H1 (cell line): ENCODE measurements around the gene RAB40C. TPM values are rescaled to one million over a fixed set of nuclear protein-coding genes. Genes with fewer than 3 reads are reported as not detected.

Source experiments
- CTCF ChIA-PET: fragments of 300-600 bp; sonication (Branson Sonifier 250); formaldehyde crosslinking; loops from one replicate; lab custom pipeline; 2021; ENCODE audit not compliant: partially characterized antibody; lab: Charles Lee
- POLR2A ChIA-PET: fragments of 300-600 bp; sonication (Branson Sonifier 250); formaldehyde crosslinking; loops from one replicate; lab custom pipeline; 2021; ENCODE audit warnings: inconsistent platforms; ENCODE audit not compliant: partially characterized antibody; lab: Charles Lee
- DNase-seq, 2 experiments: peaks; one replicate each; pipeline versions ENCODE4 v3.0.0 to v3.0.0-alpha.2; 2010 to 2022; ENCODE audit warnings: low spot score in 2 of 2, low read depth in 1 of 2, mixed read lengths in 1 of 2
- FAIRE-seq: peaks from 2 replicates; lab custom pipeline; 2011; peaks lifted over from hg19 to GRCh38; lab: Jason Lieb, UNC
- H2AFZ ChIP-seq: 2 replicates; pipeline ENCODE4 v1.8.1; 2012; ENCODE audit warnings: low read length, inconsistent platforms
- H2AK5ac ChIP-seq: 2 replicates; pipeline ENCODE4 v1.6.1; 2013; ENCODE audit warnings: low read depth, low read length
- H2BK120ac ChIP-seq: replicated peaks from 2 replicates; pipeline ENCODE3; 2013; ENCODE audit warnings: low read depth, low read length, inconsistent platforms
- H2BK12ac ChIP-seq: 2 replicates; pipeline ENCODE4 v1.6.1; 2013; ENCODE audit warnings: low read depth, low read length
- H2BK15ac ChIP-seq: 2 replicates; pipeline ENCODE4 v1.6.1; 2013; ENCODE audit warnings: low read length
- H2BK20ac ChIP-seq: 2 replicates; pipeline ENCODE4 v1.6.1; 2013; ENCODE audit warnings: low read length
- H2BK5ac ChIP-seq: 2 replicates; pipeline ENCODE4 v1.6.1; 2013; ENCODE audit warnings: low read depth, low read length
- H3K14ac ChIP-seq: 2 replicates; pipeline ENCODE4 v1.6.1; 2013; ENCODE audit warnings: inconsistent platforms; ENCODE audit not compliant: insufficient read length
- H3K18ac ChIP-seq: 2 replicates; pipeline ENCODE4 v1.6.1; 2013; ENCODE audit warnings: low read length; ENCODE audit errors: extremely low read depth
- H3K23ac ChIP-seq: 2 replicates; pipeline ENCODE4 v1.6.1; 2013; ENCODE audit warnings: inconsistent platforms; ENCODE audit not compliant: insufficient read length
- H3K23me2 ChIP-seq: 2 replicates; pipeline ENCODE4 v1.6.1; 2013; ENCODE audit warnings: low read depth, low read length
- H3K27ac ChIP-seq: 2 replicates; pipeline ENCODE4 v1.6.1; 2011; ENCODE audit warnings: low read depth, low read length, inconsistent platforms
- H3K27me3 ChIP-seq, 4 experiments: replicated peaks in 1 of 4; 1 replicate in 1 of 4; 2 replicates in 3 of 4; pipeline versions ENCODE4 v1.6.1 to v1.8.1; 2011 to 2013; ENCODE audit warnings: low read length in 3 of 4, mild to moderate bottlenecking in 3 of 4, inconsistent platforms in 2 of 4, mixed read lengths in 2 of 4, moderate library complexity in 1 of 4; ENCODE audit not compliant: control insufficient read depth in 3 of 4, insufficient read depth in 3 of 4; ENCODE audit errors: extremely low read depth in 1 of 4
- H3K36me3 ChIP-seq, 4 experiments: 2 replicates each; pipeline versions ENCODE4 v1.6.1 to v1.8.1; 2011 to 2013; ENCODE audit warnings: mild to moderate bottlenecking in 4 of 4, low read length in 3 of 4, moderate library complexity in 2 of 4, control low read depth in 1 of 4, inconsistent platforms in 1 of 4; ENCODE audit not compliant: insufficient read depth in 4 of 4, control insufficient read depth in 2 of 4
- H3K4ac ChIP-seq: replicated peaks from 2 replicates; pipeline ENCODE3; 2013; ENCODE audit warnings: low read length, low read depth, mixed read lengths, inconsistent platforms; ENCODE audit not compliant: insufficient read length
- H3K4me1 ChIP-seq, 4 experiments: replicated peaks in 1 of 4; 1 replicate in 1 of 4; 2 replicates in 3 of 4; pipeline versions ENCODE4 v1.6.1 to v1.8.1; 2011 to 2013; ENCODE audit warnings: low read length in 3 of 4, inconsistent platforms in 2 of 4, mixed read lengths in 1 of 4; ENCODE audit not compliant: insufficient read depth in 4 of 4, control insufficient read depth in 3 of 4
- H3K4me2 ChIP-seq, 2 experiments: 2 replicates each; pipeline versions ENCODE4 v1.6.1 to v1.8.1; 2011 to 2013; ENCODE audit warnings: low read depth in 2 of 2, low read length in 2 of 2, control low read depth in 1 of 2, inconsistent platforms in 1 of 2, mild to moderate bottlenecking in 1 of 2; ENCODE audit not compliant: insufficient read depth in 1 of 2
- H3K4me3 ChIP-seq, 4 experiments: fragments of 200-600, 300-600 bp in 1 of 4; sonication (generic), shearing (Covaris generic), sonication (Bioruptor Twin) in 1 of 4; 2 replicates each; pipeline versions ENCODE4 v1.5.1 to v1.8.1; 2011 to 2016; ENCODE audit warnings: low read length in 4 of 4, low read depth in 3 of 4, control low read depth in 2 of 4, inconsistent platforms in 2 of 4, mild to moderate bottlenecking in 2 of 4, mixed read lengths in 1 of 4, moderate library complexity in 1 of 4; ENCODE audit not compliant: insufficient read depth in 2 of 4; ENCODE audit errors: extremely low read depth in 1 of 4
- H3K56ac ChIP-seq: replicated peaks from 2 replicates; pipeline ENCODE3; 2013; ENCODE audit warnings: low read depth, mild to moderate bottlenecking, mixed read lengths, low read length, inconsistent platforms; ENCODE audit not compliant: insufficient read length
- H3K79me1 ChIP-seq: 2 replicates; pipeline ENCODE4 v1.6.1; 2013; ENCODE audit warnings: low read depth, low read length, control low read depth
- H3K79me2 ChIP-seq, 2 experiments: 2 replicates each; pipeline versions ENCODE4 v1.6.1 to v1.8.1; 2012 to 2013; ENCODE audit warnings: low read length in 2 of 2, mild to moderate bottlenecking in 2 of 2, inconsistent platforms in 1 of 2; ENCODE audit not compliant: insufficient read depth in 2 of 2, control insufficient read depth in 1 of 2
- H3K9ac ChIP-seq, 4 experiments: replicated peaks in 1 of 4; 1 replicate in 1 of 4; 2 replicates in 3 of 4; pipeline versions ENCODE4 v1.6.1 to v1.8.1; 2011 to 2013; ENCODE audit warnings: low read depth in 3 of 4, low read length in 3 of 4, control low read depth in 2 of 4, mild to moderate bottlenecking in 2 of 4, moderate library complexity in 2 of 4, inconsistent platforms in 1 of 4; ENCODE audit errors: extremely low read depth in 1 of 4
- H3K9me3 ChIP-seq, 2 experiments: 2 replicates each; pipeline versions ENCODE4 v1.6.1 to v1.8.1; 2012 to 2013; ENCODE audit warnings: mild to moderate bottlenecking in 2 of 2, moderate library complexity in 2 of 2, control low read depth in 1 of 2, inconsistent platforms in 1 of 2, low read depth in 1 of 2, low read length in 1 of 2, mixed read lengths in 1 of 2; ENCODE audit not compliant: insufficient read depth in 2 of 2
- H4K20me1 ChIP-seq, 2 experiments: replicated peaks in 1 of 2; 2 replicates each; pipeline versions ENCODE3 to v1.8.1; 2011 to 2013; ENCODE audit warnings: inconsistent platforms in 2 of 2, low read length in 2 of 2, mild to moderate bottlenecking in 1 of 2; ENCODE audit not compliant: insufficient read depth in 2 of 2, control insufficient read depth in 1 of 2
- H4K5ac ChIP-seq: 2 replicates; pipeline ENCODE4 v1.6.1; 2013; ENCODE audit warnings: low read length, low read depth, mixed read lengths, inconsistent platforms; ENCODE audit not compliant: insufficient read length
- H4K8ac ChIP-seq: 2 replicates; pipeline ENCODE4 v1.8.0; 2013; ENCODE audit warnings: mild to moderate bottlenecking, moderate library complexity, low read length, inconsistent platforms; ENCODE audit not compliant: insufficient read depth; ENCODE audit errors: extremely low read depth
- H4K91ac ChIP-seq: replicated peaks from 2 replicates; pipeline ENCODE3; 2013; ENCODE audit warnings: low read length, mixed read lengths, inconsistent platforms; ENCODE audit not compliant: insufficient read length
- ATF2 ChIP-seq: IDR thresholded peaks from 2 replicates; pipeline ENCODE4 v1.6.1; 2012; ENCODE audit warnings: low read length, inconsistent platforms
- ATF3 ChIP-seq: IDR thresholded peaks from 2 replicates; pipeline ENCODE4 v1.6.1; 2011; ENCODE audit warnings: low read depth, mild to moderate bottlenecking, low read length; ENCODE audit not compliant: insufficient read depth
- CHD1 ChIP-seq: IDR thresholded peaks from 2 replicates; pipeline ENCODE4 v1.6.1; 2012; ENCODE audit warnings: low read depth, low read length, improper control_type of control experiment
- EP300 ChIP-seq, 2 experiments: IDR thresholded peaks; 1 replicate in 1 of 2; 2 replicates in 1 of 2; pipeline ENCODE4 v1.6.1; 2011 to 2012; ENCODE audit warnings: low read depth in 2 of 2, low read length in 2 of 2, mild to moderate bottlenecking in 2 of 2, borderline replicate concordance in 1 of 2, inconsistent platforms in 1 of 2, moderate library complexity in 1 of 2
- HDAC2 ChIP-seq, 2 experiments: fragments of 300-600 bp in 1 of 2; sonication (generic) in 1 of 2; IDR thresholded peaks; 2 replicates each; pipeline ENCODE4 v1.6.1; 2011 to 2012; ENCODE audit warnings: low read depth in 2 of 2, low read length in 2 of 2, mild to moderate bottlenecking in 2 of 2, moderate library complexity in 2 of 2, borderline replicate concordance in 1 of 2, inconsistent platforms in 1 of 2
- NRF1 ChIP-seq: IDR thresholded peaks from 2 replicates; pipeline ENCODE4 v1.6.1; 2011; ENCODE audit warnings: mild to moderate bottlenecking, low read depth, low read length, improper control_type of control experiment
- PHF8 ChIP-seq: fragments of 200-600 bp; sonication (generic); conservative IDR thresholded peaks from 2 replicates; pipeline ENCODE4 v1.7.1; 2012; ENCODE audit warnings: low read depth, mild to moderate bottlenecking, inconsistent platforms, low read length, moderate library complexity
- POLR2A ChIP-seq, 2 experiments: IDR thresholded peaks; 1 replicate in 1 of 2; 2 replicates in 1 of 2; pipeline ENCODE4 v1.6.1; 2011; ENCODE audit warnings: low read depth in 2 of 2, low read length in 2 of 2, mild to moderate bottlenecking in 2 of 2; ENCODE audit errors: control extremely low read depth in 1 of 2
- RAD21 ChIP-seq, 2 experiments: IDR thresholded peaks in 1 of 2; conservative IDR thresholded peaks in 1 of 2; 2 replicates each; pipeline ENCODE4 v1.6.1; 2011; ENCODE audit warnings: low read depth in 2 of 2, low read length in 2 of 2, improper control_type of control experiment in 1 of 2, inconsistent platforms in 1 of 2, mild to moderate bottlenecking in 1 of 2, moderate library complexity in 1 of 2
- TCF12 ChIP-seq: IDR thresholded peaks from 2 replicates; pipeline ENCODE4 v1.6.1; 2011; ENCODE audit warnings: low read depth, mild to moderate bottlenecking, low read length
- WGBS, 2 experiments: shearing (Covaris generic) in 1 of 2; methylation state at CpG; one replicate each; pipeline versions ENCODE4 v1.1.6 to v1.1.7; 2013 to 2015; ENCODE audit warnings: low lambda C conversion rate in 2 of 2, mixed read lengths in 2 of 2, inconsistent platforms in 1 of 2, low coverage in 1 of 2, missing lambda C conversion rate in 1 of 2; ENCODE audit not compliant: insufficient replicate concordance in 2 of 2, insufficient coverage in 1 of 2, insufficient read length in 1 of 2; ENCODE audit errors: extremely low coverage in 1 of 2, missing lambda C conversion rate in 1 of 2; 5-methylcytosine and 5-hydroxymethylcytosine counted together
- polyA plus RNA-seq, 7 experiments: library from polyadenylated mRNA; depleted of rRNA in 3 of 7; stranded (reverse) in 5 of 7; unstranded in 2 of 7; fragments of >200 nt in 5 of 7; fragments of 200-250 nt in 2 of 7; gene quantifications; 1 replicate in 5 of 7; 2 replicates in 1 of 7; 4 replicates in 1 of 7; pipeline versions ENCODE4 v1.2.1 to v1.2.3, GENCODE V29; 2011 to 2013; ENCODE audit warnings: missing spikeins in 2 of 7, mixed read lengths in 2 of 7
- total RNA-seq: library from RNA; stranded (reverse); fragmentation: NEBNext Ultra II Directional; extraction: Animal tissue kit (Norgen Biotek cat#: 25700); gene quantifications from 2 replicates; pipeline ENCODE4 v1.2.1, GENCODE V29; 2021

RAB40C gene
- total and polyA plus RNA-seq, 2 of the 8 experiments (the other 6 are each of a cell fraction or from before 2014, with no cell fraction given), result 13.9 to 15.6 TPM

GRCh38 chr16:563072-563644, 26.7 kb upstream of the RAB40C start:
- Histone ChIP-seq H3K23ac (no peak overlapping the region), H2BK15ac (no peak overlapping the region), H3K27me3 (peaks cover 22 to 36% (median 30%) of the 10 kb centered on the region in 4 experiments; a peak in 6 of 7 replicates), H2BK20ac (no peak overlapping the region), H4K5ac (no peak overlapping the region), H2AFZ (no peak overlapping the region), H3K23me2 (peaks cover 9% of the 10 kb centered on the region), H3K4me3 (no peak overlapping the region), H2BK12ac (no peak overlapping the region), H3K79me2 (no peaks in the 10 kb centered on the region), H2BK5ac (no peak overlapping the region), H3K36me3 (no peaks in the 10 kb centered on the region; a peak in 1 of 8 replicates), H3K4ac (no peak overlapping the region), H3K27ac (no peak overlapping the region), H2AK5ac (no peak overlapping the region), H3K4me1 (peaks cover 0 to 29% (median 14%) of the 10 kb centered on the region in 4 experiments; a peak in 4 of 7 replicates), H3K18ac (no peak overlapping the region), H3K4me2 (no peak overlapping the region), H4K20me1 (peaks cover 0 to 3% of the 10 kb centered on the region in 2 experiments), H4K8ac (no peak overlapping the region), H3K14ac (no peak overlapping the region), H3K56ac (no peak overlapping the region), H2BK120ac (no peak overlapping the region), H3K9ac (no peak overlapping the region), H3K79me1 (no peaks in the 10 kb centered on the region), H4K91ac (no peak overlapping the region), H3K9me3 (no peaks in the 10 kb centered on the region)
- no peak for DNase-seq
- 88% methylated on average over 25 of the region's 30 CpGs; no CpG with 5 or more reads in 1 of the 2 experiments for WGBS, 2 experiments
- CTCF ChIA-PET, result interaction anchor here (1.3 kb wide), 1 partner anchor 30 kb away, joined by 3 read pairs; no protein-coding TSS in a partner anchor
- POLR2A ChIA-PET, result interaction anchor here (1.1 to 7.9 kb wide), 3 partner anchors 9 to 24 kb away, joined by 3 to 58 read pairs (median 4); no protein-coding TSS in a partner anchor
- FAIRE-seq, result no peak
- no peak for TF ChIP-seq RAD21 (IDR thresholded peaks at IDR 0.05 in 1 of 2, conservative IDR thresholded peaks at IDR 0.05 in 1 of 2; ENCODE audit: low read depth in 2 of 2, low read length in 2 of 2)
- no peak for TF ChIP-seq EP300 (IDR thresholded peaks at IDR 0.05; ENCODE audit: borderline replicate concordance in 1 of 2, low read depth in 2 of 2, low read length in 2 of 2)
- no peak for TF ChIP-seq ATF2
- TF ChIP-seq TCF12, result no peak
- TF ChIP-seq CHD1, result no peak
- no peak for TF ChIP-seq ATF3
- TF ChIP-seq NRF1, result no peak
- no peak for TF ChIP-seq HDAC2 (IDR thresholded peaks at IDR 0.05; ENCODE audit: borderline replicate concordance in 1 of 2, low read depth in 2 of 2, low read length in 2 of 2)
- no peak for TF ChIP-seq PHF8
- TF ChIP-seq POLR2A (IDR thresholded peaks at IDR 0.05; ENCODE audit: control extremely low read depth in 1 of 2, low read depth in 2 of 2, low read length in 2 of 2), result no peak
